Heart left ventricle (tissue), 16 donors: ENCODE results near the gene APOLD1. TPM values are rescaled to one million over a fixed set of nuclear protein-coding genes. Genes with fewer than 3 reads are reported as not detected.

ENCODE experiments used
- ATAC-seq, 4 donors: fragments of 200-7000 bp; cut with Tn5 transposase; one replicate each; pipeline ENCODE4 v1.9.1; 2020 to 2022; ENCODE audit warnings: moderate library complexity in 4 of 4, mild to moderate bottlenecking in 3 of 4, moderate number of reproducible peaks in 1 of 4
- DNase-seq, 5 donors: peaks; one replicate each; pipeline ENCODE4 v3.0.0-alpha.2; 2020
- H3K27ac ChIP-seq, 12 donors: fragments of 200-600 bp; sonication (generic) in 4 of 12; one replicate each; pipeline versions ENCODE4 v1.5.0 to v1.8.0; 2016 to 2022; ENCODE audit warnings: mild to moderate bottlenecking in 2 of 12
- H3K27me3 ChIP-seq, 9 donors: fragments of 200-600 bp; sonication (generic) in 2 of 9; one replicate each; pipeline versions ENCODE4 v1.5.1 to v1.8.0; 2016 to 2022; ENCODE audit warnings: mild to moderate bottlenecking in 3 of 9
- H3K36me3 ChIP-seq, 9 donors: fragments of 200-600 bp; sonication (generic) in 2 of 9; one replicate each; pipeline versions ENCODE4 v1.5.0 to v1.8.0; 2018 to 2022; ENCODE audit warnings: mild to moderate bottlenecking in 2 of 9
- H3K4me1 ChIP-seq, 12 donors: fragments of 200-600 bp; sonication (generic) in 4 of 12; one replicate each; pipeline versions ENCODE4 v1.5.0 to v1.8.0; 2016 to 2022; ENCODE audit warnings: mild to moderate bottlenecking in 3 of 12
- H3K4me3 ChIP-seq, 12 donors: fragments of 200-600 bp; sonication (generic) in 4 of 12; one replicate each; pipeline versions ENCODE4 v1.5.0 to v1.8.0; 2017 to 2022; ENCODE audit warnings: mild to moderate bottlenecking in 9 of 12, moderate library complexity in 4 of 12
- H3K9me3 ChIP-seq, 12 donors: fragments of 200-600 bp; sonication (generic) in 4 of 12; one replicate each; pipeline versions ENCODE4 v1.5.0 to v1.8.0; 2016 to 2022; ENCODE audit warnings: mild to moderate bottlenecking in 1 of 12
- POLR2A ChIP-seq, 2 donors: fragments of 450-650 bp; IDR thresholded peaks; one replicate each; pipeline ENCODE4 v1.6.1; 2017; ENCODE audit warnings: antibody characterized with exemption in 2 of 2, mild to moderate bottlenecking in 2 of 2, moderate library complexity in 2 of 2
- WGBS, 4 donors: extraction: QIAGEN DNeasy Blood & Tissue Kit in 2 of 4; methylation state at CpG; one replicate each; pipeline versions ENCODE4 v1.1.5 to v1.1.7; 2013 to 2018; 5-methylcytosine and 5-hydroxymethylcytosine counted together
- intact Hi-C, 10 donors: fragments of 100-400 bp; cut with DNase I; formaldehyde crosslinking; loops; one replicate each; pipeline versions ENCODE4 v1.11.1 to v1.14.2; 2022
- polyA plus RNA-seq, 2 donors: library from polyadenylated mRNA; stranded (reverse); fragments of 200-250 nt; gene quantifications; one replicate each; pipeline ENCODE4 v1.2.3, GENCODE V29; 2013
- total RNA-seq, 9 donors: library from RNA; depleted of rRNA in 2 of 9; stranded (reverse); fragments of >200 nt in 2 of 9; fragmentation: NEBNext Ultra II Directional in 3 of 9; extraction: Animal tissue kit (Norgen Biotek cat#: 25700) in 3 of 9; gene quantifications; one replicate each; pipeline versions ENCODE4 v1.1.0 to v1.2.4, GENCODE V29; 2016 to 2023
- TF ChIP-seq, protein P1 (sequence below), 12 donors: fragments of 200-600 bp; sonication (generic) in 4 of 12; IDR thresholded peaks; one replicate each; pipeline versions ENCODE4 v1.5.0 to v1.8.0; 2018 to 2022; ENCODE audit warnings: antibody characterized with exemption in 12 of 12, mild to moderate bottlenecking in 5 of 12
- donor health status: ischemic (EF 13 %, LVEDD 7.1; RV severe dilation, severe dysfunction).
- donor health status: healthy with polysubstance abuse.
- donor health status: DM: no; HTN: yes; CAD: no.
- donor health status: DM: no; HTN: no; CAD: no.
- donor health status: ischemic (EF 25% LVEDD 6.9; RV normal size, moderate dysfunction).
- donor health status: ischemic (EF 25% LVEDD 5.7; RV mildly dilated, moderate dysfunction).
- donor health status: healthy.
- donor health status: DM: yes; HTN: yes; CAD: no.
- donor health status: ischemic (EF 35%, LVEDD 5.7; RV mildly dilated, moderate dysfunction).
- donor health status: nonischemic (EF 11% LVEDD 7.7; RV severe dilation, severe dysfunction).
- donor health status: DM: yes; HTN: yes; CAD: no.
- donor health status: PGD.
- donor health status: ischemic (EF 29% LVEDD 5.4; RV normal size, mild dysfunction).
- donor health status: nonischemic (EF 23%, LVEDD 6.1; RV moderate dilation, normal function).

Gene APOLD1
- total and polyA plus RNA-seq, 11 donors, result 7.1 to 45.0 (median 15.2) TPM

DNA sequence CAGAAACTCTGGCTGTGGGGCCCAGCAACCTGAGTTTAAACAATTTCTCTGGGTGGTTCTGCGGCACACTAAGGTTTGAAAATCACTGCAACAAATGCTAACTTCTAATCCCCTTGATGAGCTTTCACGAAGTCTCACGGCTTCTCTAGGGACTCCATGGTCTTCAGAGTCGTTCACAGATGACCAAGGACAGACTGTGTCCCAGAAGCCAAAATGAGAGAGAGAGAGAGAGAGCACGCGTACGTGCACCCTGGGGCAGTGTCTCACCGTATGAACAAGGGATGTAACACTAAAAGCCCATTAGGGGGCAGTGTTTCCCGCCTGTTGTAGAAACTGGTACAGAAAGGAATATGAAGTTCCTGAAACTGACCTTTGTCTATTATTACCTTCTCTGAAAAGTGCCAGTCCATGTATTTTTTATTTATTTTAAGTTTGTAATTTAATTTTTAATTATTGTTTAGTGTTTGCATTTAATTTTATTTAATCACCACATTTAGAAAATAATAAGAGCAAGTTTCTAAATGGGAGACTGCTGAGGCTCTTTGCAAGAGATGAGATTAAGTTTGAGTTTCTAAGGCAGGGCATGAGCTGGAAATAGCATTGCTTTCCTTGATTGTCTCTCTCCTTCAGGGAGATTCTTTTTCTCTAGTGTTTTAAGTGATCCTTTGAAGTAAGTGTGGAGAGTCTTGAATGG is 3.4 kb downstream of the APOLD1 start:
- peak overlapping the region; percentile 72 to 99 (median 95) for H3K27ac ChIP-seq
- peak overlapping the region in 11 of 12 donors; percentile 55 to 85 (median 75) for H3K4me3 ChIP-seq
- WGBS, 4 donors, result 15 to 19% (median 17%) methylated on average over 9 of the region's 9 CpGs
- TF ChIP-seq, protein P1, sequence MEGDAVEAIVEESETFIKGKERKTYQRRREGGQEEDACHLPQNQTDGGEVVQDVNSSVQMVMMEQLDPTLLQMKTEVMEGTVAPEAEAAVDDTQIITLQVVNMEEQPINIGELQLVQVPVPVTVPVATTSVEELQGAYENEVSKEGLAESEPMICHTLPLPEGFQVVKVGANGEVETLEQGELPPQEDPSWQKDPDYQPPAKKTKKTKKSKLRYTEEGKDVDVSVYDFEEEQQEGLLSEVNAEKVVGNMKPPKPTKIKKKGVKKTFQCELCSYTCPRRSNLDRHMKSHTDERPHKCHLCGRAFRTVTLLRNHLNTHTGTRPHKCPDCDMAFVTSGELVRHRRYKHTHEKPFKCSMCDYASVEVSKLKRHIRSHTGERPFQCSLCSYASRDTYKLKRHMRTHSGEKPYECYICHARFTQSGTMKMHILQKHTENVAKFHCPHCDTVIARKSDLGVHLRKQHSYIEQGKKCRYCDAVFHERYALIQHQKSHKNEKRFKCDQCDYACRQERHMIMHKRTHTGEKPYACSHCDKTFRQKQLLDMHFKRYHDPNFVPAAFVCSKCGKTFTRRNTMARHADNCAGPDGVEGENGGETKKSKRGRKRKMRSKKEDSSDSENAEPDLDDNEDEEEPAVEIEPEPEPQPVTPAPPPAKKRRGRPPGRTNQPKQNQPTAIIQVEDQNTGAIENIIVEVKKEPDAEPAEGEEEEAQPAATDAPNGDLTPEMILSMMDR (IDR thresholded peaks at IDR 0.05), result peak; percentile 78 to 92 (median 81)
- TF ChIP-seq POLR2A (IDR thresholded peaks at IDR 0.05), result peak in 1 of 2 donors; percentile 22
- intact Hi-C loops, result loop anchor here in 9 of 10 donors (1.0 to 10.0 kb wide), 10 partner anchors 16 to 423 kb away; partner anchors contain the start of genes CDKN1B (in 3 of the 9), DDX47 (in 1 of the 9), DUSP16 (in 1 of the 9) and GSG1 (in 1 of the 9)
- peak in 4 of 5 donors; percentile 40 to 77 (median 70) for DNase-seq
- ATAC-seq, result peak; percentile 28 to 40 (median 35)
- no peaks in the 10 kb centered on the region for H3K36me3 ChIP-seq
- no peaks in the 10 kb centered on the region for H3K9me3 ChIP-seq
- H3K27me3 ChIP-seq, result no peaks in the 10 kb centered on the region
- peaks cover 0 to 65% (median 36%) of the 10 kb centered on the region in 12 donors for H3K4me1 ChIP-seq

DNA sequence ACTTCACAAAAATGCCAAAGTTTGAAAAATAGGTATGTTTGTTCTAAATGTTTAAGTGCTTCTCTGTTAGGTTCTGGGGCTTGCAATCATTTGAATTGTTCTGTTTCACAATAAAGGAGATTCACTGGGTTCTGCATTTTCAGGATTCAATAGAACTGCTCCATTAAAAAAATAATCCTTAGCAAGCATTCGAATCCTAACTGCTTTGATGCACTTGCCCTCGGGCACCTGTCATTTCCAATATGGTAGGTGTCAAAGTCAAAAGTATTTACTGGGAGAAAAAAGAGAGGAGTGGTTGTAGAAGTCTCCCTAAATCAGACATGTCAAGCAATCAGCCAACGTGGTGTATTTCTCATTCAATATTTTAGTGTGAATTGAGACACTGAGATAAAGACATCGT is 5.5 kb downstream of the APOLD1 start:
- Histone ChIP-seq H3K4me1 (peaks cover 0 to 57% (median 32%) of the 10 kb centered on the region in 12 donors), H3K27me3 (no peaks in the 10 kb centered on the region), H3K9me3 (no peaks in the 10 kb centered on the region), H3K4me3 (peak overlapping the region in 1 of 12 donors; percentile 64), H3K36me3 (no peaks in the 10 kb centered on the region), H3K27ac (peak overlapping the region in 1 of 12 donors; percentile 95)
- 59 to 63% (median 62%) methylated on average over 4 of the region's 4 CpGs for WGBS, 4 donors
- no peak for ATAC-seq
- intact Hi-C loops, result loop anchor here in 3 of 10 donors (2.0 to 5.0 kb wide), 3 partner anchors 18 to 421 kb away; no protein-coding TSS in a partner anchor
- TF ChIP-seq, protein P1 (IDR thresholded peaks at IDR 0.05), result no peak
- no peak for TF ChIP-seq POLR2A (IDR thresholded peaks at IDR 0.05)
- DNase-seq, result no peak

DNA sequence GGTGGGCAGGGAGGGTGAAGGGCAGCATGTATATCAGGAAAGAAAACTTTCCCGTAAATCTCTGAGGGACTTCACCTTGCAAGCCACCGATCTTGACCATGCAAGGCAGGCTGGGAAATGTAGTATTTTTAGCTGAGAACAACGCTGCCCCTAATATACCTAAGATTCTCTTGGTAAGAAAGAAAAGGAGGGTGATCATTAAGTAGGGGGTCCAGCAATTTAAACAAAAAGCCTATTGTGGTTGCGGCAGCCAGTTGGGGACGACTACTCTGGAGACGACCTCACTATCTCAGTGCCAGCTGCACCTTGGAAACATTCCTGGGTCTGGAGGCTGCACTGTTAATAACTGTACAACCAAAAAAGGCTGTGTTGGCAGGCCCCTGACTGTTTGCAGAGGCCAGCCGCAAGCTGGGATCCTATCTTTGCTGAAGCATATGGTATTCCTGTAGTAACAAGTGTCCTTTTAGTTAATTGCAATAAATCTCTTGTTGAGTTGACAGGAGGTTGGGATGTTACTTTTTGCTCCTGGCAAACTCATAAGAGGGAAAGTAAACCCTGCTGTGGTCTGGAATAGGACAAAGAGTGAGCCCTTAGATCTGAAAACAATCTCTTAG is 6.4 kb downstream of the APOLD1 start:
- H3K4me3 ChIP-seq, result peak overlapping the region in 9 of 12 donors; percentile 18 to 37 (median 33)
- no peaks in the 10 kb centered on the region for H3K27me3 ChIP-seq
- peak overlapping the region in 9 of 12 donors; percentile 2 to 45 (median 24) for H3K27ac ChIP-seq
- 7 to 19% (median 16%) methylated on average over 7 of the region's 7 CpGs for WGBS, 4 donors
- H3K9me3 ChIP-seq, result no peaks in the 10 kb centered on the region
- H3K4me1 ChIP-seq, result peaks cover 0 to 51% (median 30%) of the 10 kb centered on the region in 12 donors
- TF ChIP-seq, protein P1 (IDR thresholded peaks at IDR 0.05), result no peak
- no peak for TF ChIP-seq POLR2A (IDR thresholded peaks at IDR 0.05)
- ATAC-seq, result peak in 3 of 4 donors; percentile 19 to 43 (median 41)
- intact Hi-C loops, result loop anchor here in 3 of 10 donors (2.0 to 5.0 kb wide), 3 partner anchors 17 to 420 kb away; no protein-coding TSS in a partner anchor
- peak in 3 of 5 donors; percentile 23 to 54 (median 37) for DNase-seq
- H3K36me3 ChIP-seq, result no peaks in the 10 kb centered on the region

DNA sequence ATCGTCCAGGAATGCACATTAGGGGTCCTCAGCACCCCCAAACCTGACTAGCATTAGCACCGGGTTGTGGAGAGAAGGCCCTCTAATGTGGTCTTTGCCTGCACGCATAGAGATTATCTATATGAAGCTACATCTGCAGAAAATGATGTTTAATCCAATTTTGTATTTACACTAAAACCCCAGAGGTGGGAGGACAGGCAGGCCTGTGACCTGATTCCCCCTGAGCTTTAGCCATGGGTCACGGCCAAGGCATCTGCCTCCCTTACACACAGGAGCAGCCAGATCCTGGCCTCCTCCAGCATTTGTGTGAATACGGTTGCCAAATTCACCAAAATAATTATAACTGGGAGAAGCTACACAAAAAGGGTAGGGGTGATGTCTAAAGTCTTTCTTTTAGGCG is 7.0 kb downstream of the APOLD1 start:
- no peaks in the 10 kb centered on the region for H3K27me3 ChIP-seq
- peak in 1 of 5 donors; percentile 37 for DNase-seq
- peak in 1 of 4 donors; percentile 25 for ATAC-seq
- H3K36me3 ChIP-seq, result no peaks in the 10 kb centered on the region
- H3K27ac ChIP-seq, result peak overlapping the region in 8 of 12 donors; percentile 2 to 45 (median 26)
- no peaks in the 10 kb centered on the region for H3K9me3 ChIP-seq
- intact Hi-C loops, result loop anchor here in 2 of 10 donors (5.0 kb wide), 2 partner anchors 190 to 420 kb away; no protein-coding TSS in a partner anchor
- H3K4me1 ChIP-seq, result peaks cover 0 to 46% (median 28%) of the 10 kb centered on the region in 12 donors
- no peak for TF ChIP-seq POLR2A (IDR thresholded peaks at IDR 0.05)
- TF ChIP-seq, protein P1 (IDR thresholded peaks at IDR 0.05), result no peak
- H3K4me3 ChIP-seq, result peak overlapping the region in 1 of 12 donors; percentile 18
- WGBS, 4 donors, result 61 to 69% (median 62%) methylated on average over 6 of the region's 6 CpGs
